Activated naive CD4-positive, alpha-beta T cell treated with anti-CD3 and anti-CD28 coated beads for 36 hours (primary cell): ENCODE data around the gene PSTPIP1. TPM values are rescaled to one million over a fixed set of nuclear protein-coding genes. Genes with fewer than 3 reads are reported as not detected.
"Not testable (repeated sequence)": the region's sequence is repeated elsewhere in the genome, so short reads cannot be mapped to it uniquely, and the experiment has no call there.

Experiments used
- CTCF ChIA-PET: fragments of 350-600 bp; sonication (Branson Sonifier 250); formaldehyde crosslinking; loops from one replicate; lab custom pipeline; 2021; ENCODE audit warnings: antibody characterized with exemption; lab: Charles Lee
- DNase-seq: peaks from one replicate; pipeline ENCODE4 v3.0.0-alpha.2; 2020
- H3K27ac Mint-ChIP-seq: one replicate; pipeline ENCODE4 v1.8.0; 2021; ENCODE audit warnings: mild to moderate bottlenecking, mixed read lengths
- H3K27me3 Mint-ChIP-seq: one replicate; pipeline ENCODE4 v1.8.0; 2021; ENCODE audit warnings: low read depth, mixed read lengths
- H3K36me3 Mint-ChIP-seq: one replicate; pipeline ENCODE4 v1.8.0; 2021; ENCODE audit warnings: low read depth, mixed read lengths
- H3K4me1 Mint-ChIP-seq: one replicate; pipeline ENCODE4 v1.8.0; 2021; ENCODE audit warnings: low read depth, mixed read lengths
- H3K4me3 Mint-ChIP-seq: one replicate; pipeline ENCODE4 v1.8.0; 2021; ENCODE audit warnings: mild to moderate bottlenecking, moderate library complexity, mixed read lengths
- H3K9me3 Mint-ChIP-seq: one replicate; pipeline ENCODE4 v1.8.0; 2021; ENCODE audit warnings: mixed read lengths
- intact Hi-C: fragments of 100-400 bp; cut with micrococcal nuclease; formaldehyde crosslinking; loops from one replicate; pipeline ENCODE4 v1.15.1; 2023
- total RNA-seq, 2 experiments: library from RNA; stranded (reverse); gene quantifications; one replicate each; pipeline ENCODE4 v1.2.3, GENCODE V29; 2021

PSTPIP1 gene
- 100 to 1,000 TPM in 1 of 2 experiments, 10 to 100 TPM in 1; 94.2 to 102 TPM for total RNA-seq

- H3K4me3 Mint-ChIP-seq, result peak within 1 kb of the TSS; percentile 84
- peak; percentile 86 for DNase-seq
- CTCF ChIA-PET, result interaction anchor here (0.6 to 5.9 kb wide), 7 partner anchors 9 to 35 kb away, joined by 3 to 38 read pairs (median 12); no protein-coding TSS in a partner anchor
- H3K9me3 Mint-ChIP-seq, result no peaks in the 10 kb centered on the region
- no peaks in the 10 kb centered on the region for H3K27me3 Mint-ChIP-seq
- intact Hi-C loops, result loop anchor here (1.0 to 10.0 kb wide), 5 partner anchors 27 to 1540 kb away; partner anchors contain the start of genes HMG20A, PEAK1, RCN2 and SIN3A
- peak within 1 kb of the TSS; percentile 98 for H3K27ac Mint-ChIP-seq
- peaks cover 58% of the 10 kb centered on the region for H3K4me1 Mint-ChIP-seq
- H3K36me3 Mint-ChIP-seq, result peaks cover 9% of the 10 kb centered on the region
These were observed at the start of gene PSTPIP1 for GRCh38 chr15:76994971-76995945. Gene PSTPIP1 (plus strand): TSS chr15:76995126. CDS start chr15:76995574, 448 bp downstream.

DNA sequence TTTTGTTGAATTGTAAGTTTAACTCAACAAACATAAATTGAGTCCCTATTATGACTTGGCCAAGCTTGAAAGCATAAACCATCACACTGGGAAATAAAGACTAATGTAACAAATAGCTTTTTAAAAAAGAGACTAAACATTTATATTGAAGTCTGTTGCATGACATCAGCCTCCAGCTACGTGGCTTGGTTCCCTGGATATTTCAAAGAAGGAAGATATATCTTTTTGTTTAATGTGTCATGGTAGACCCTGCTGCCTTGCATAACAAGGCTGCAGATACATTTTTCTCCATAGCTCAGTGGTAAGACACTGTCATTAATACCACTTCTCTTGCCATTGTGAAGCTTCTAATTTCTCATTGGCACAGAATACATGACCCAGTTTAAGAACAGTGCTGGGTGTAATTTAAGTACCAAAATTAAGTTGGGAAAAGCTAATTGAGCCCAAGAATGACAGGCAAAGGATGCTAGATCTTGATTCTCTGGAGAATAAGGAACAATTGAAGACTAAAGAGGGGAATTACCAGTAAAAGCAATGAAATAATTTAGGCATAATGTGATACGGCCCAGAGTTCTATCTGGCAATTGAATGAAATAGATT, 49.3 kb upstream of the PSTPIP1 start:
- intact Hi-C loops, result no loop called here
- no peak overlapping the region for H3K27ac Mint-ChIP-seq
- no peak for DNase-seq
- no peaks in the 10 kb centered on the region for H3K4me1 Mint-ChIP-seq
- H3K9me3 Mint-ChIP-seq, result no peaks in the 10 kb centered on the region
- CTCF ChIA-PET, result interaction anchor here (1.3 kb wide), 1 partner anchor 28 kb away, joined by 4 read pairs; no protein-coding TSS in a partner anchor
- H3K4me3 Mint-ChIP-seq, result no peak overlapping the region
- H3K36me3 Mint-ChIP-seq, result peaks cover 28% of the 10 kb centered on the region
- H3K27me3 Mint-ChIP-seq, result no peaks in the 10 kb centered on the region

DNA sequence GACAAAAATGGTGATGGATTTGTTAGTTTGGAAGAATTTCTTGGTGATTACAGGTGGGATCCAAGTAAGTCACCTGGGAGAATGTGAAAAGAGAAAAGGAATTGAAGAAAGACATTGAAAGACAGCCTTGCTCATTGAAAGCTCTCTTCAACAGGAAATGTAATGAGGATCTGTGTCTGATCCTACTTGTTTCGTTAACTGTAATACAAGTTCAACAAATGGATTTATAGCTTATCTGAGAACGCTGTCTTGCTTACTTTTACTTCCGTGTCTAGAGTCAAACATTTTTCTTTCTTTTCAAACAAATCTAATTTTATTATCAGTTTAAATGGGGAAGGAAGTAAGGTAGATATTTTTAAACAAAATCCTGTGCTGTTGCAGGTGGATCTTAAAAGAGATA, 47.5 kb upstream of the PSTPIP1 start:
- Mint-ChIP-seq H3K4me1 (peaks cover 7% of the 10 kb centered on the region), H3K27ac (no peak overlapping the region), H3K4me3 (no peak overlapping the region), H3K36me3 (peaks cover 32% of the 10 kb centered on the region), H3K9me3 (no peaks in the 10 kb centered on the region), H3K27me3 (no peaks in the 10 kb centered on the region)
- CTCF ChIA-PET, result interaction anchor here (1.1 kb wide), 1 partner anchor 28 kb away, joined by 3 read pairs; no protein-coding TSS in a partner anchor
- intact Hi-C loops, result no loop called here
- no peak for DNase-seq

DNA sequence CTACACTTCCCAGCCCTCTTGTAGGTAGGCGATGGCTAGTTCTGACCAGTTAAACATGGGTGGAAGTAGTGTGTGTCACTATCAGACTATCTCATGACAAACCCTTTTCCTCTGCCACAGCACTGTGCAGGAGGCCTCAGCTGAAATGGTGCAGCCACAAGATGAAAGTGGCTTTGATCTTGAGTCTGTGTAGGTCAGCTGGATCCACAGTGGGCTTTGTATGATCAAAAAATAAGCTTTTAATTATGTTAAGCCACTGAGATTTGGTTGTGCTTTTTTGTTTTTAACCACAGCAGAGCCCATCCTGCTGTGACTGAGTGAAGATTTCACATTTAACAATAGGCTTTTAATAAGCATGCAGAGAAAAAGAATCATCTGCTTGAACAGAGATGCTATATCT, 43.7 kb upstream of the PSTPIP1 start:
- CTCF ChIA-PET, result interaction anchor here (0.9 to 1.6 kb wide), 2 partner anchors 9 to 22 kb away, joined by 3 to 5 read pairs; no protein-coding TSS in a partner anchor
- Mint-ChIP-seq H3K27me3 (no peaks in the 10 kb centered on the region), H3K4me1 (peaks cover 7% of the 10 kb centered on the region), H3K4me3 (no peak overlapping the region), H3K36me3 (peaks cover 13% of the 10 kb centered on the region), H3K27ac (no peak overlapping the region), H3K9me3 (no peaks in the 10 kb centered on the region)
- DNase-seq, result no peak
- intact Hi-C loops, result no loop called here

DNA sequence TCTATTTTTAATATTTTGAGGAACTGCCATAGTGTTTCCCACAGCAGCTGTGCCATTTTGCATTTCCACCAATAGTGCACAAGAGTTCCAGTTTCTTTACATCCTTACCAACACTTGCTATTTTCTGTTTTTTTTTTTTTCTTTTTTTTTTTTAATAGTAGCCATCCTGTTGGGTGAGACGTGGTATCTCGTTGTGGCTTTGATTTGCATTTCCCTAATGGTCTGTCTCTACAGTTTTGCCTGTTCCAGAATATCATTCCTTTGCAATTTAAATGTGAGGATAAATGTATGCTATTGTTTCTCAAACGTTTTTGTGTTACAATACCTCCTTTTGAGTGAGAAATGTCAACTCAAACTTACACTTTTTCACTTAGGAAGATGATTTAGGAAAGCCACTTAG, 41.0 kb upstream of the PSTPIP1 start:
- CTCF ChIA-PET, result interaction anchor here (0.9 to 3.0 kb wide), 2 partner anchors 19 to 33 kb away, joined by 4 to 13 read pairs; no protein-coding TSS in a partner anchor
- no peak for DNase-seq
- Mint-ChIP-seq H3K27me3 (no peaks in the 10 kb centered on the region), H3K4me1 (peaks cover 7% of the 10 kb centered on the region), H3K9me3 (no peaks in the 10 kb centered on the region), H3K27ac (no peak overlapping the region), H3K36me3 (peaks cover 7% of the 10 kb centered on the region), H3K4me3 (no peak overlapping the region)
- intact Hi-C loops, result no loop called here

DNA sequence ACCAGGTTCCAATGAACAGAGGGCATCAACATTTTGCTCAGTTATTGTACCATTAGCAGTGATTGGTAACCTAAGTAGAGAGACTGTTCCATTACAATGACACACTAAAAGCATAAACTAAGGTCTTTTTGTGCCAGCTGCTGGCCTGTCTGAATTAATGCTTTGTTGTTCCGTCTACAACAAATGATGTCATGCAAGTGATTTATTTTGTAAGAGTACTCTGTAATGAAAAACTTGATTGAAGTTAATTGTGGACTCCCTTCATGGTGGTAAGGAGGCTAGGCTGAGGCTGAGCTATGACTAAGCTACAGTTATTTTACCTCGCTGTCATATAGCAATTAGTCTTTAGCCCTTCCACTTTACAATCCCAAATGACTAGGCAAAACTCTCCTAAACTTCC, 40.2 kb upstream of the PSTPIP1 start:
- peaks cover 7% of the 10 kb centered on the region for H3K4me1 Mint-ChIP-seq
- intact Hi-C loops, result no loop called here
- no peak overlapping the region for H3K27ac Mint-ChIP-seq
- no peak for DNase-seq
- H3K36me3 Mint-ChIP-seq, result peaks cover 7% of the 10 kb centered on the region
- H3K27me3 Mint-ChIP-seq, result no peaks in the 10 kb centered on the region
- no peaks in the 10 kb centered on the region for H3K9me3 Mint-ChIP-seq
- CTCF ChIA-PET, result interaction anchor here (0.7 to 3.0 kb wide), 3 partner anchors 19 to 80 kb away, joined by 3 to 13 read pairs (median 4); no protein-coding TSS in a partner anchor
- no peak overlapping the region for H3K4me3 Mint-ChIP-seq

DNA sequence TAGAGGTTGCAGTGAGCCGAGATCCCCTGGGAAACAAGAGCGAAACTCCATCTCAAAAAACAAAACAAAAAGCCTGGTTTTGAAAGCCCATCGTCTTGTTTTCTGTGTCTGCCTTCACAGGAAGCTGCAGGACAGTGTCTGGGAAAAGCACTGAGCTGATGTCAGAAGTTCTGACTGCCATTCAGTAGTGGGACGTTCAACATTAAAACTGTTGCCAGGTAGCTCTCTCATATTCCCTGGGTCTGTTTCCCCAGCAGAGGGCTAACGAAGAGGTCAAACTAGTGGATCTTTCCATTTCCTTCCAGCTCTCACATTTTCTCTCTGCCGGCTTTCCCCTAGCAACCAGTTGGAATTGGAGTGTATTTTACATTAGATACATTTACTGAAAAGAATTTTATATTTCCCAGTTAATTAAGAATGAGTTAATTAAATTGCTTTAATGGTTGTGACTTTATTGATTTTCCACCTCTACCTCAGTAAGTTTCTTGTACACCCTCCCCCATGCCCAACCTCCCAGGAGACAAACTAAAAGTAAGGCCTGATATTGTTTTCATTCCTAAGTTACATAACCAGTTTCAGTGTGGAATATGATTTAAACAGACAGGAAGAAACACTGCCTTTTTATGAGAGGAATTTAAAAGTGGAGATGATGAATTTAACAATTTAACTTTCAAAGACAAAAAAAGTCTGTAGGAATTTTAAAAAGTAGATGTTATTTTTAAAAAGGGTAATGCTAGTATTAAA, 33.5 kb upstream of the PSTPIP1 start:
- H3K36me3 Mint-ChIP-seq, result no peaks in the 10 kb centered on the region
- H3K4me3 Mint-ChIP-seq, result no peak overlapping the region
- CTCF ChIA-PET, result interaction anchor here (1.5 to 2.6 kb wide), 2 partner anchors 9 to 12 kb away, joined by 3 to 14 read pairs; no protein-coding TSS in a partner anchor
- no peaks in the 10 kb centered on the region for H3K9me3 Mint-ChIP-seq
- intact Hi-C loops, result no loop called here
- no peaks in the 10 kb centered on the region for H3K4me1 Mint-ChIP-seq
- no peak for DNase-seq
- peaks cover 7% of the 10 kb centered on the region for H3K27me3 Mint-ChIP-seq
- no peak overlapping the region for H3K27ac Mint-ChIP-seq

DNA sequence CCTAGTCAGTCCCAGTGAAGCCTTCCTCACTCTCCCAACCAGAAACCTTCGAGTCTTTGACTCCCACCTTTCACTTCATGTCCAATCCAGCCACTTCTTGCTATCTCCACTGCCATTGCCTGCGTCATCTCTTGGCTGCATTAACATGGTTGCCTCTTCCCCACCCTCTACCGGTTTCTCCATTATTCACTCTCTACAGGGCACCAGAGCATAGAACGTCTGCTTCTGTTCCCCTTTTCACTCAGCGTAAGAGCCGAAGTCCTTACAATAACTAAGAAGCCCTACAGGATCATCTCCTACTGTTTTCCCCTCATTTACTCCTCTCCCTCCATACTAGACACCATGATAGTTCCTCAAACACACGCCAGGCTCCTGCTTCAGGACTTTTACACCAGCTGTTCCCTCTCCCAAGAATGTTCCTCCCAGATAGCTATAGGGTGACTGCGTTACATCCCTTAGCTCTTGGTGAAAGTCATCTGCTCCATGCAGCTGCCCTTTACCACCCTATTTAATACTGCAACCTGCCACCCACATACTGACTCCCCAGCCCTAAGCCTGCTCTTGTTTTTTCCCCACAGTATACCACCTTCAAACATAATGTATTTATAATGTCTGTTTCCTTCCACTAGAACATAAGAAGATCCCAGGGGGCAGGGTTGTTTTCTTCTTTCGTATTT, 32.5 kb upstream of the PSTPIP1 start:
- no peak for DNase-seq
- H3K36me3 Mint-ChIP-seq, result no peaks in the 10 kb centered on the region
- no peaks in the 10 kb centered on the region for H3K9me3 Mint-ChIP-seq
- H3K27me3 Mint-ChIP-seq, result peaks cover 7% of the 10 kb centered on the region
- intact Hi-C loops, result no loop called here
- no peaks in the 10 kb centered on the region for H3K4me1 Mint-ChIP-seq
- H3K4me3 Mint-ChIP-seq, result no peak overlapping the region
- CTCF ChIA-PET, result interaction anchor here (0.6 to 2.6 kb wide), 3 partner anchors 8 to 96 kb away, joined by 3 to 14 read pairs (median 3); no protein-coding TSS in a partner anchor
- H3K27ac Mint-ChIP-seq, result no peak overlapping the region

GRCh38 chr15:76963596-76963995, 31.3 kb upstream of the PSTPIP1 start:
- no peak overlapping the region for H3K4me3 Mint-ChIP-seq
- H3K4me1 Mint-ChIP-seq, result no peaks in the 10 kb centered on the region
- CTCF ChIA-PET, result interaction anchor here (2.6 kb wide), 1 partner anchor 10 kb away, joined by 14 read pairs; no protein-coding TSS in a partner anchor
- DNase-seq, result no peak
- intact Hi-C loops, result no loop called here
- peaks cover 7% of the 10 kb centered on the region for H3K27me3 Mint-ChIP-seq
- H3K9me3 Mint-ChIP-seq, result no peaks in the 10 kb centered on the region
- H3K27ac Mint-ChIP-seq, result no peak overlapping the region
- no peaks in the 10 kb centered on the region for H3K36me3 Mint-ChIP-seq

GRCh38 chr15:76964157-76964556, 30.8 kb upstream of the PSTPIP1 start:
- no peak for DNase-seq
- intact Hi-C loops, result no loop called here
- CTCF ChIA-PET, result interaction anchor here (0.6 to 2.6 kb wide), 2 partner anchors 10 to 729 kb away, joined by 3 to 14 read pairs; no protein-coding TSS in a partner anchor
- Mint-ChIP-seq H3K9me3 (no peaks in the 10 kb centered on the region), H3K27ac (no peak overlapping the region), H3K36me3 (no peaks in the 10 kb centered on the region), H3K27me3 (peaks cover 7% of the 10 kb centered on the region), H3K4me3 (no peak overlapping the region), H3K4me1 (no peaks in the 10 kb centered on the region)

DNA sequence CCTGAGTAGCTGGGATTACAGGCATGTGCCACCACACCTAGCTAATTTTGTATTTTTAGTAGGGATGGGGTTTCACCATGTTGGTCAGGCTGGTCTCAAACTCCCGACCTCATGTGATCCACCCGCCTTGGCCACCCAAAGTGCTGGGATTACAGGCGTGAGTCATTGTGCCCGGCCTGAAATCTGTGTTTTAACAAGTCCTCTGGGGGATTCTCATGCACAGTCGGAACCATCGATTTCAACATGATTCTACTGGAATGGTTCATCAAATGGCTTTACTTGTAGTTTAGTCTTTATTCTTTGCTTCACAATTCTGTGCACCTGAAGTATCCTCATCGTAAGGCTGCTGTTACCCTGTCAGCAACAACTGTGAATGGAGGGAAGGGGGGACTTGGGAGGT, 28.9 kb upstream of the PSTPIP1 start:
- intact Hi-C loops, H3K9me3 Mint-ChIP-seq, DNase-seq, H3K36me3 Mint-ChIP-seq, H3K4me3 Mint-ChIP-seq, H3K27ac Mint-ChIP-seq, CTCF ChIA-PET, H3K27me3 Mint-ChIP-seq, H3K4me1 Mint-ChIP-seq: not testable (repeated sequence)
